K562 (cell line): ENCODE measurements around the gene CECR2. TPM values are rescaled to one million over a fixed set of nuclear protein-coding genes. Genes with fewer than 3 reads are reported as not detected.
A peak's percentile ranks its signal among the peaks of the same experiment; 100 is the strongest.

Experiments used
- ATAC-seq: fragments of 200-7000 bp; cut with Tn5 transposase; 3 replicates; pipeline ENCODE4 v1.9.1; 2020; ENCODE audit warnings: moderate library complexity
- BruUV-seq: library from RNA; stranded (reverse); fragments of 400-500 nt; replicated peaks from 2 replicates; lab custom pipeline; 2021; lab: Mats Ljungman, UMichigan
- CTCF ChIA-PET: fragments of 300-600 bp; formaldehyde crosslinking; extraction: SDS; loops from one replicate; lab custom pipeline; 2021; ENCODE audit warnings: low intra/inter-chr PET ratio; lab: Yijun Ruan, JAX
- POLR2A ChIA-PET: fragments of 300-600, 350-650 bp; sonication (Branson Sonifier 250); formaldehyde crosslinking; extraction: SDS; loops from one replicate; lab custom pipeline; 2021; ENCODE audit warnings: antibody characterized with exemption, inconsistent platforms; lab: Yijun Ruan, JAX
- DNase-seq, 4 experiments: peaks; one replicate each; pipeline versions ENCODE4 v3.0.0 to v3.0.0-alpha.2; 2011 to 2018; ENCODE audit warnings: low spot score in 3 of 4, mixed read lengths in 3 of 4; ENCODE audit errors: extremely low read depth in 1 of 4
- FAIRE-seq: peaks from 2 replicates; lab custom pipeline; 2011; peaks lifted over from hg19 to GRCh38; lab: Jason Lieb, UNC
- H2AFZ ChIP-seq: 2 replicates; pipeline ENCODE4 v1.6.0; 2011; ENCODE audit warnings: low read depth, low read length, control low read depth, inconsistent platforms
- H3K27ac ChIP-seq: fragments of 200-600 bp; 3 replicates; pipeline ENCODE4 v1.8.0; 2011; ENCODE audit warnings: low read depth, mild to moderate bottlenecking, control low read depth, inconsistent platforms, low read length, moderate library complexity, mixed read lengths; ENCODE audit errors: extremely low read depth
- H3K27me3 ChIP-seq, 2 experiments: fragments of 300-600 bp in 1 of 2; 2 replicates in 1 of 2; 3 replicates in 1 of 2; pipeline versions ENCODE4 v1.6.0 to v1.8.0; 2011; ENCODE audit warnings: inconsistent platforms in 2 of 2, low read length in 2 of 2, mild to moderate bottlenecking in 1 of 2, mixed read lengths in 1 of 2, moderate library complexity in 1 of 2; ENCODE audit not compliant: control insufficient read depth in 2 of 2, insufficient read depth in 2 of 2
- H3K36me3 ChIP-seq: fragments of 300-600 bp; 3 replicates; pipeline ENCODE4 v1.8.0; 2011; ENCODE audit warnings: mild to moderate bottlenecking, low read length, inconsistent platforms; ENCODE audit not compliant: control insufficient read depth, insufficient read depth
- H3K4me1 ChIP-seq, 2 experiments: fragments of 200-600 bp in 1 of 2; replicated peaks in 1 of 2; 2 replicates in 1 of 2; 3 replicates in 1 of 2; pipeline versions ENCODE4 v1.5.1 to v1.8.0; 2011; ENCODE audit warnings: inconsistent platforms in 2 of 2, low read length in 2 of 2, mild to moderate bottlenecking in 1 of 2, mixed read lengths in 1 of 2, moderate library complexity in 1 of 2; ENCODE audit not compliant: control insufficient read depth in 2 of 2, insufficient read depth in 2 of 2
- H3K4me2 ChIP-seq: 2 replicates; pipeline ENCODE4 v1.6.1; 2011; ENCODE audit warnings: low read length, control low read depth, inconsistent platforms, mixed read lengths; ENCODE audit not compliant: insufficient read depth
- H3K4me3 ChIP-seq: fragments of 200-600 bp; sonication (generic), shearing (Covaris generic); 2 replicates; pipeline ENCODE4 v1.5.1; 2016; ENCODE audit warnings: control low read depth, inconsistent platforms
- H3K79me2 ChIP-seq: fragments of 200-600 bp; 3 replicates; pipeline ENCODE4 v1.8.0; 2011; ENCODE audit warnings: low read length, inconsistent platforms; ENCODE audit not compliant: control insufficient read depth, insufficient read depth
- H3K9ac ChIP-seq, 2 experiments: 2 replicates each; pipeline versions ENCODE4 v1.6.0 to v1.6.1; 2011; ENCODE audit warnings: low read depth in 2 of 2, low read length in 2 of 2, control low read depth in 1 of 2, inconsistent platforms in 1 of 2, mild to moderate bottlenecking in 1 of 2, mixed read lengths in 1 of 2; ENCODE audit not compliant: insufficient read depth in 1 of 2
- H3K9me1 ChIP-seq: one replicate; pipeline ENCODE4 v1.6.0; 2011; ENCODE audit warnings: inconsistent platforms, mild to moderate bottlenecking, low read length, moderate library complexity; ENCODE audit not compliant: control insufficient read depth, insufficient read depth
- H3K9me3 ChIP-seq: replicated peaks from 2 replicates; pipeline ENCODE4 v1.5.1; 2011; ENCODE audit warnings: low read depth, low read length, inconsistent platforms; ENCODE audit not compliant: control insufficient read depth, insufficient read depth
- H4K20me1 ChIP-seq: replicated peaks from 2 replicates; pipeline ENCODE4 v1.6.1; 2011; ENCODE audit warnings: low read length, inconsistent platforms, mixed read lengths; ENCODE audit not compliant: control insufficient read depth, insufficient read depth
- BCOR ChIP-seq: fragments of 450-650 bp; IDR thresholded peaks from 2 replicates; pipeline ENCODE4 v1.6.1; 2016
- EHMT2 ChIP-seq: fragments of 450-650 bp; IDR thresholded peaks from 2 replicates; pipeline ENCODE4 v1.6.1; 2018; ENCODE audit warnings: antibody characterized with exemption
- GTF2A2 ChIP-seq: IDR thresholded peaks from 2 replicates; pipeline ENCODE4 v1.6.1; 2016; ENCODE audit warnings: mild to moderate bottlenecking, missing genetic modification characterization, missing compliant biosample characterization
- HDAC3 ChIP-seq: fragments of 450-650 bp; IDR thresholded peaks from 2 replicates; pipeline ENCODE4 v1.6.1; 2018; ENCODE audit warnings: borderline replicate concordance, mild to moderate bottlenecking, moderate library complexity; ENCODE audit not compliant: partially characterized antibody
- LEF1 ChIP-seq: fragments of 450-650 bp; IDR thresholded peaks from 2 replicates; pipeline ENCODE4 v1.6.1; 2016; ENCODE audit warnings: mild to moderate bottlenecking
- NR2C2 ChIP-seq, 2 experiments: fragments of 200-800 bp in 1 of 2; sonication (Bioruptor generic) in 1 of 2; sonication (generic) in 1 of 2; formaldehyde crosslinking in 1 of 2; IDR thresholded peaks; 2 replicates each; pipeline versions ENCODE4 v1.6.1 to v1.8.0; 2016 to 2022; ENCODE audit warnings: mild to moderate bottlenecking in 1 of 2, missing compliant biosample characterization in 1 of 2, missing genetic modification characterization in 1 of 2, missing genetic modification reagents in 1 of 2
- RBM25 ChIP-seq: fragments of 200-400 bp; formaldehyde crosslinking; IDR thresholded peaks from 2 replicates; pipeline ENCODE4 v1.6.1; 2018; ENCODE audit warnings: low read length, low read depth, moderate library complexity; ENCODE audit not compliant: severe bottlenecking
- SMAD4 ChIP-seq: fragments of 250-450 bp; sonication (Bioruptor Pico); conservative IDR thresholded peaks from 2 replicates; pipeline ENCODE4 v1.8.0; 2021; ENCODE audit warnings: inconsistent platforms, mild to moderate bottlenecking, moderate library complexity
- ZNF175 ChIP-seq: fragments of 200-800 bp; sonication (Bioruptor generic); IDR thresholded peaks from 2 replicates; pipeline ENCODE4 v1.6.1; 2016; ENCODE audit warnings: low read depth, mild to moderate bottlenecking, missing genetic modification characterization, missing compliant biosample characterization
- ZNF77 ChIP-seq: fragments of 250-450 bp; sonication (Bioruptor Pico); IDR thresholded peaks from 2 replicates; pipeline ENCODE4 v1.5.0; 2020
- WGBS: fragments of 100-300 bp; shearing (Covaris generic); methylation state at CpG from one replicate; pipeline ENCODE4 v1.1.6; 2016; ENCODE audit warnings: low coverage, mixed read lengths; ENCODE audit not compliant: insufficient coverage; ENCODE audit errors: missing lambda C conversion rate; 5-methylcytosine and 5-hydroxymethylcytosine counted together
- in situ Hi-C: fragments of 300-500 bp; cut with MboI; formaldehyde crosslinking; loops from 4 replicates; pipeline ENCODE4 v1.15.0; 2018; ENCODE audit warnings: inconsistent platforms, mixed read lengths
- intact Hi-C: fragments of 100-400 bp; cut with micrococcal nuclease; formaldehyde crosslinking; loops from 2 replicates; pipeline ENCODE4 v1.14.2; 2022
- polyA plus RNA-seq, 8 experiments: library from polyadenylated mRNA; depleted of rRNA in 4 of 8; stranded (reverse) in 5 of 8; unstranded in 3 of 8; fragments of >200 nt; fragmentation: Nextera tagmentation in 2 of 8; fragmentation: Illumina TruSeq in 1 of 8; extraction: Ambion mirVana in 2 of 8; extraction: Trizol in 1 of 8; gene quantifications; 2 replicates each; pipeline versions ENCODE4 v1.2.1 to v1.2.3, GENCODE V29; 2011 to 2014; ENCODE audit warnings: inconsistent platforms in 1 of 8, missing spikeins in 1 of 8
- total RNA-seq, 7 experiments: library from RNA; depleted of rRNA in 6 of 7; stranded (reverse); fragments of >200 nt in 6 of 7; fragmentation: Illumina TruSeq in 2 of 7; extraction: Trizol in 2 of 7; gene quantifications; 2 replicates each; pipeline versions ENCODE4 v1.2.1 to v1.2.3, GENCODE V29; 2011 to 2021; ENCODE audit warnings: low replicate concordance in 1 of 7
- TF ChIP-seq, protein P1 (sequence below), 2 experiments: fragments of 450-650 bp in 1 of 2; sonication (generic) in 1 of 2; formaldehyde crosslinking in 1 of 2; IDR thresholded peaks; 2 replicates each; pipeline versions ENCODE4 v1.7.1 to v1.9.0; 2016 to 2022; ENCODE audit warnings: inconsistent platforms in 1 of 2, mild to moderate bottlenecking in 1 of 2, missing genetic modification reagents in 1 of 2

The CECR2 gene
- total and polyA plus RNA-seq, 9 of the 15 experiments (the other 6 are each of a cell fraction or from before 2014, with no cell fraction given), result 0.01 to 1.00 (median 0.27) TPM

DNA sequence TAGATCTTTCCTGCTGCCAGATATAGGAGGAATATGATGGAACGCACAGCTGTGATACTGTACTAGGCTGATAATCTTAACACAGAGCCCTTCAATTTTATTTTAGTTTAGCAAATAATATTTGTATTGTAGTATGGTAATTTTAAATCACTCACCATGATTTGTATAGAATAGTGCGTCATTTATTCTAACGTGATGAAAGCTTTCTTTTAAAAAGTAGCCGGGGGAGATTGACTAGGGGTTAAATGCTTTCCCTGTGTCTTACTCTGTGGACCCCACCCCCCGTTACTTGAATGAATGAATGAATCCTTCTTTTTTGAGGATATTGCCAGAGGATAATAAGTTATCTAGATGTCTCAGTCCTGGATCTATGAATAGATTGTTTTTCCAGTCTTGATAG lies 72.1 kb downstream of the CECR2 start (continued):
- TF ChIP-seq HDAC3 (no peak), ZNF77 (CRISPR knock-in tag) (no peak)

DNA sequence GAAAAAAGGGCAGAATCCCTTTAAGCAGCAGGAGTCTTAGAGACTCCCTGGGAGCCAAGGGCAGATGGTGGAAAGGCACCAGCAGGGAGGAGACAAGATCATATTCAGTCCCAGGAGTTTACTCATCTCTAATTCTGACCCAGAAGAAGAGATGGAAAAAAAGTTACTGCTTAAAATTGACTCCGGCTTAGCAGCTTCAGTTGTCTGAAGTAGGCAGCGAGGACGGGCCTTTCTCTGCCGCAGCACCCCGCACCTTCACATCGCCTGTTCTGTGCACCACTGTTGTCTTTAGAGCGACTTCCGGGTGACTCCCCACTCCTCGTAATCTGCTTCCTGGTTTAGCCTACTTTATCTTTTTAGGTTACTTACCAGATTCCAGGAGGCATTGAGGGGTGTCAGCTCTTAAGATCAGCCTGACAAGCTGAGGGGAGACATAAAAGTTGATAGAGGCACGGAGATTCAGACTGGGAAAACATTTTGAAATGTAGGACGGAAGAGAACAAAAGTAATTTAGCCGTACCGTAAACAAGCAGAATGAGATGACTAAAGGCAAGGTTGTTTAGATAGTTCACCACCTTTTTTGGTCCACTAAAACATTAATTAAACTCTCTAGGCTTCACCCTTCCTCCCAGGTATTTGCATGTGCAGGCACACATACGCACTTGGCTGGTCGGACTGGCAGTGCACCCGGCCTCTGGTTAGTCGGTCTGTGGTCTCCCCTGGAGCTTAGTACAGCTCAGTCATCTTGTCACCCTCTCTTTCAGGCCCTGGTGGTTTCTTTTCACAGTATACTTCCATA lies 74.3 kb downstream of the CECR2 start:
- Histone ChIP-seq H3K4me1 (no peaks in the 10 kb centered on the region), H4K20me1 (no peaks in the 10 kb centered on the region), H3K79me2 (no peaks in the 10 kb centered on the region), H3K9ac (no peak overlapping the region), H2AFZ (peak overlapping the region; percentile 76), H3K9me3 (no peaks in the 10 kb centered on the region), H3K4me2 (peak overlapping the region; percentile 10; the same call in 1 of the 2 replicates), H3K27me3 (peaks cover 0 to 3% of the 10 kb centered on the region in 2 experiments; a peak in 3 of 5 replicates), H3K27ac (no peak overlapping the region), H3K4me3 (no peak overlapping the region), H3K9me1 (no peaks in the 10 kb centered on the region), H3K36me3 (no peaks in the 10 kb centered on the region)
- CTCF ChIA-PET, result no interaction called here
- ATAC-seq, result peak; percentile 72
- WGBS, result 20% methylated on average over 17 of the region's 17 CpGs
- no TSS peak for BruUV-seq
- no peak for FAIRE-seq
- in situ Hi-C loops (no loop called here), intact Hi-C loops (no loop called here)
- peak in 1 of 4 experiments; percentile 17 for DNase-seq
- POLR2A ChIA-PET, result interaction anchor here (0.7 to 2.4 kb wide), 2 partner anchors 8 to 37 kb away, joined by 3 to 8 read pairs; no protein-coding TSS in a partner anchor
- no peak for TF ChIP-seq GTF2A2
- TF ChIP-seq, protein P1, sequence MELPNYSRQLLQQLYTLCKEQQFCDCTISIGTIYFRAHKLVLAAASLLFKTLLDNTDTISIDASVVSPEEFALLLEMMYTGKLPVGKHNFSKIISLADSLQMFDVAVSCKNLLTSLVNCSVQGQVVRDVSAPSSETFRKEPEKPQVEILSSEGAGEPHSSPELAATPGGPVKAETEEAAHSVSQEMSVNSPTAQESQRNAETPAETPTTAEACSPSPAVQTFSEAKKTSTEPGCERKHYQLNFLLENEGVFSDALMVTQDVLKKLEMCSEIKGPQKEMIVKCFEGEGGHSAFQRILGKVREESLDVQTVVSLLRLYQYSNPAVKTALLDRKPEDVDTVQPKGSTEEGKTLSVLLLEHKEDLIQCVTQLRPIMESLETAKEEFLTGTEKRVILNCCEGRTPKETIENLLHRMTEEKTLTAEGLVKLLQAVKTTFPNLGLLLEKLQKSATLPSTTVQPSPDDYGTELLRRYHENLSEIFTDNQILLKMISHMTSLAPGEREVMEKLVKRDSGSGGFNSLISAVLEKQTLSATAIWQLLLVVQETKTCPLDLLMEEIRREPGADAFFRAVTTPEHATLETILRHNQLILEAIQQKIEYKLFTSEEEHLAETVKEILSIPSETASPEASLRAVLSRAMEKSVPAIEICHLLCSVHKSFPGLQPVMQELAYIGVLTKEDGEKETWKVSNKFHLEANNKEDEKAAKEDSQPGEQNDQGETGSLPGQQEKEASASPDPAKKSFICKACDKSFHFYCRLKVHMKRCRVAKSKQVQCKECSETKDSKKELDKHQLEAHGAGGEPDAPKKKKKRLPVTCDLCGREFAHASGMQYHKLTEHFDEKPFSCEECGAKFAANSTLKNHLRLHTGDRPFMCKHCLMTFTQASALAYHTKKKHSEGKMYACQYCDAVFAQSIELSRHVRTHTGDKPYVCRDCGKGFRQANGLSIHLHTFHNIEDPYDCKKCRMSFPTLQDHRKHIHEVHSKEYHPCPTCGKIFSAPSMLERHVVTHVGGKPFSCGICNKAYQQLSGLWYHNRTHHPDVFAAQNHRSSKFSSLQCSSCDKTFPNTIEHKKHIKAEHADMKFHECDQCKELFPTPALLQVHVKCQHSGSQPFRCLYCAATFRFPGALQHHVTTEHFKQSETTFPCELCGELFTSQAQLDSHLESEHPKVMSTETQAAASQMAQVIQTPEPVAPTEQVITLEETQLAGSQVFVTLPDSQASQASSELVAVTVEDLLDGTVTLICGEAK (IDR thresholded peaks at IDR 0.05), result peak; percentile 77
- TF ChIP-seq, protein P1 (CRISPR knock-in tag; IDR thresholded peaks at IDR 0.05), result no peak
- 0 out of 2 replicates have a peak, but pooled peaks have one; percentile 38 for TF ChIP-seq ZNF175 (CRISPR knock-in tag)
- TF ChIP-seq BCOR, result no peak
- no peak for TF ChIP-seq NR2C2 (CRISPR knock-in tag; IDR thresholded peaks at IDR 0.05)
- peak; percentile 94 for TF ChIP-seq NR2C2 (tag; IDR thresholded peaks at IDR 0.05)
- 0 out of 2 replicates have a peak, but pooled peaks have one; percentile 61 for TF ChIP-seq EHMT2
- TF ChIP-seq RBM25, result no peak
- no peak for TF ChIP-seq LEF1
- TF ChIP-seq SMAD4, result 0 out of 2 replicates have a peak, but pooled peaks have one; percentile 16
